ENCODE measurements around the gene ADGB. TPM values are rescaled to one million over a fixed set of nuclear protein-coding genes. Genes with fewer than 3 reads are reported as not detected.

ADGB gene
- total RNA-seq, 1 experiment from 2014 or later: not detected

DNA sequence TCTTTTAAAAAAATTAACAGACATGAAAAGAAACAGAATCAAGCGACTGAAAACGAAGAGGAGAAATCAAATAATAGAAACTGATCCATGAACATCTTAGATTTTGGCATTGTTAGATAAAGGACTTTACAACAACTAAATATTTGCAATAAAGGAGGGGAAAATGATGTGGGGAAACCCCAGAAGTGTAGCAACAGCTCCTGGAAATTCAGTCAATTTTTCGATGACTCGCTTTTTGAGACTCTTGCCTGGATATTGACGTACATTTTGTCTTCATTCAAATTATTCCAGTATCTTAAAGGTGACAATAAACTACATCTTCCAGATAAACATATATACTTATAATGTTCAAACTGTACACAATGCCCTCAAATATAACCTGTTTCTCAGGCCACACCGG is 44.1 kb downstream of the ADGB start (continued):
- TF ChIP-seq SIN3A (IDR thresholded peaks at IDR 0.05; ENCODE audit: low read depth) (no peak), JUND (IDR thresholded peaks at IDR 0.05) (no peak), POLR2A (IDR thresholded peaks at IDR 0.05; ENCODE audit: borderline replicate concordance, extremely low read depth, insufficient read depth, insufficient read length) (no peak)
- TF ChIP-seq, protein P1, sequence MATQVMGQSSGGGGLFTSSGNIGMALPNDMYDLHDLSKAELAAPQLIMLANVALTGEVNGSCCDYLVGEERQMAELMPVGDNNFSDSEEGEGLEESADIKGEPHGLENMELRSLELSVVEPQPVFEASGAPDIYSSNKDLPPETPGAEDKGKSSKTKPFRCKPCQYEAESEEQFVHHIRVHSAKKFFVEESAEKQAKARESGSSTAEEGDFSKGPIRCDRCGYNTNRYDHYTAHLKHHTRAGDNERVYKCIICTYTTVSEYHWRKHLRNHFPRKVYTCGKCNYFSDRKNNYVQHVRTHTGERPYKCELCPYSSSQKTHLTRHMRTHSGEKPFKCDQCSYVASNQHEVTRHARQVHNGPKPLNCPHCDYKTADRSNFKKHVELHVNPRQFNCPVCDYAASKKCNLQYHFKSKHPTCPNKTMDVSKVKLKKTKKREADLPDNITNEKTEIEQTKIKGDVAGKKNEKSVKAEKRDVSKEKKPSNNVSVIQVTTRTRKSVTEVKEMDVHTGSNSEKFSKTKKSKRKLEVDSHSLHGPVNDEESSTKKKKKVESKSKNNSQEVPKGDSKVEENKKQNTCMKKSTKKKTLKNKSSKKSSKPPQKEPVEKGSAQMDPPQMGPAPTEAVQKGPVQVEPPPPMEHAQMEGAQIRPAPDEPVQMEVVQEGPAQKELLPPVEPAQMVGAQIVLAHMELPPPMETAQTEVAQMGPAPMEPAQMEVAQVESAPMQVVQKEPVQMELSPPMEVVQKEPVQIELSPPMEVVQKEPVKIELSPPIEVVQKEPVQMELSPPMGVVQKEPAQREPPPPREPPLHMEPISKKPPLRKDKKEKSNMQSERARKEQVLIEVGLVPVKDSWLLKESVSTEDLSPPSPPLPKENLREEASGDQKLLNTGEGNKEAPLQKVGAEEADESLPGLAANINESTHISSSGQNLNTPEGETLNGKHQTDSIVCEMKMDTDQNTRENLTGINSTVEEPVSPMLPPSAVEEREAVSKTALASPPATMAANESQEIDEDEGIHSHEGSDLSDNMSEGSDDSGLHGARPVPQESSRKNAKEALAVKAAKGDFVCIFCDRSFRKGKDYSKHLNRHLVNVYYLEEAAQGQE (IDR thresholded peaks at IDR 0.05; ENCODE audit: low read depth): no peak

- H3K36me3 ChIP-seq (ENCODE audit: control insufficient read depth in 1 of 2, insufficient read depth in 2 of 2, low read length in 2 of 2): no peaks in the 10 kb centered on the region
Measured at GRCh38 chr6:146650799-146651481, 52.2 kb downstream of the ADGB start.

More at GRCh38 chr6:146650799-146651481, 52.2 kb downstream of the ADGB start:
- ChIA-PET CTCF (no interaction called here), RAD21 (ENCODE audit: low non-redundant PET in 1 of 2, low total read pairs in 2 of 2, uncharacterized antibody in 2 of 2, unreplicated experiment in 2 of 2) (no interaction called here), POLR2A (no interaction called here)
- ATAC-seq (no peak), DNase-seq (ENCODE audit: low read depth, low spot score) (no peak)
- H4K20me1 ChIP-seq (ENCODE audit: insufficient read depth): no peaks in the 10 kb centered on the region
- intact Hi-C loops (cut with micrococcal nuclease): no loop called here
- H3K4me1 ChIP-seq (ENCODE audit: control insufficient read depth in 1 of 2, insufficient read depth in 2 of 2, low read length in 2 of 2): no peaks in the 10 kb centered on the region
- no peak overlapping the region for H3K9ac ChIP-seq (ENCODE audit: low read length)
- no peaks in the 10 kb centered on the region for H3K9me2 ChIP-seq (ENCODE audit: insufficient read depth)
- H3K79me2 ChIP-seq (ENCODE audit: insufficient read depth, low read length): no peaks in the 10 kb centered on the region
- TF ChIP-seq SP1 (IDR thresholded peaks at IDR 0.05; ENCODE audit: low read depth) (no peak), FOSL1 (IDR thresholded peaks at IDR 0.05; ENCODE audit: low read depth) (no peak), CEBPB (IDR thresholded peaks at IDR 0.05; ENCODE audit: low read depth) (no peak), ZFX (IDR thresholded peaks at IDR 0.05) (no peak), ZBTB33 (IDR thresholded peaks at IDR 0.05; ENCODE audit: extremely low read depth, insufficient replicate concordance, low read length) (no peak), EGR1 (IDR thresholded peaks at IDR 0.05; ENCODE audit: low read depth) (no peak), SRF (IDR thresholded peaks at IDR 0.05; ENCODE audit: low read depth) (no peak), ELF1 (IDR thresholded peaks at IDR 0.05; ENCODE audit: borderline replicate concordance, low read depth) (no peak), SIN3A (IDR thresholded peaks at IDR 0.05; ENCODE audit: low read depth) (no peak), POLR2A (IDR thresholded peaks at IDR 0.05; ENCODE audit: borderline replicate concordance, extremely low read depth, insufficient read depth, insufficient read length) (no peak), RAD21 (IDR thresholded peaks at IDR 0.05; ENCODE audit: low read depth) (no peak), MAX (IDR thresholded peaks at IDR 0.05) (no peak), CBX3 (IDR thresholded peaks at IDR 0.05; ENCODE audit: low read depth) (no peak), YY1 (IDR thresholded peaks at IDR 0.05; ENCODE audit: extremely low read depth, insufficient replicate concordance, low read depth, low read length) (no peak), EZH2 (IDR thresholded peaks at IDR 0.05) (no peak)
- TF ChIP-seq, protein P1 (IDR thresholded peaks at IDR 0.05; ENCODE audit: low read depth): no peak
- H3K4me2 ChIP-seq (ENCODE audit: low read length): no peak overlapping the region
- H3K27ac ChIP-seq (ENCODE audit: low read depth, low read length): no peak overlapping the region
- peaks cover under 1% of the 10 kb centered on the region; the same call in 1 of the 2 replicates for H3K27me3 ChIP-seq (ENCODE audit: insufficient read depth, low read length)
- BruUV-seq (replicated peaks): no TSS peak
- no peaks in the 10 kb centered on the region for H3K9me3 ChIP-seq (ENCODE audit: control insufficient read depth in 1 of 2, insufficient read depth in 1 of 2, low read depth in 1 of 2, low read length in 2 of 2)
- H3K4me3 ChIP-seq (replicated peaks in 1 of 2; ENCODE audit: low read depth in 1 of 2, low read length in 2 of 2): no peak overlapping the region
- no peak overlapping the region for H2AFZ ChIP-seq (ENCODE audit: low read depth, low read length, poor library complexity, severe bottlenecking)

Data from HCT116 (cell line).